GM19463 (cell line): Measurements from ENCODE around the gene SYTL1.

Experiments
- ATAC-seq: cut with Tn5 transposase; IDR thresholded peaks from one replicate; pipeline ENCODE4 v1.9.1; 2021; ENCODE audit warnings: mild to moderate bottlenecking, moderate library complexity; ENCODE audit not compliant: unreplicated experiment

Gene SYTL1

DNA sequence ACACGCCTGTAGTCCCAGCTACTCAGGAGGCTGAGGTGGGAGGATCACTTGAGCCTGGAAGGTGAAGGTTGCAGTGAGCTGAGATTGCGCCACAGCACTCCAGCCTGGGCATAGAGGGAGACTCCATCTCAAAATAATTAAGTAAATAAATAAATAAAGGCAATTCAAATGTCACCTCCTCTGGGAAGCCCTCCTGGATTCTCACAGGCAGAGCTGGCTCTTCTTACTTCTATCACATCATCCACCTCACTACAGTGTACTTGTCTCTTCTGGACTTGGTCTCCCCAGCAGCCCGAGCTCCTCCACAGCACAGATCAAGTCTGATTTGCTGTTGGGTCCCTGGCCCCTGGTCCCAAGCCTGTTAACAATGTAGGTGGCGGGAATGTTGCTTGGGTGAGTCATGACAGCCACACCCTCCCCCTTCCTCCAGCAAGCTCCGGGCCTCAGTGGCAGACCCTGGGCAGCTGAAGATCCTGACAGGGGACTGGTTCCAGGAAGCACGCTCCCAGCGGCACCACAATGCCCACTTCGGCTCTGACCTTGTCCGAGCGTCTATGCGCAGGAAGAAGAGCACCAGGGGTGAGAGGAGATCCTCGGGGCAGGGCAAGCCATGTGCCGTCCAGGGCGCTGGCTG lies 5.3 kb downstream of the SYTL1 start:
- ATAC-seq, result no peak

GRCh38 chr1:27348861-27349783 lies 7.3 kb downstream of the SYTL1 start:
- ATAC-seq, result no peak

DNA sequence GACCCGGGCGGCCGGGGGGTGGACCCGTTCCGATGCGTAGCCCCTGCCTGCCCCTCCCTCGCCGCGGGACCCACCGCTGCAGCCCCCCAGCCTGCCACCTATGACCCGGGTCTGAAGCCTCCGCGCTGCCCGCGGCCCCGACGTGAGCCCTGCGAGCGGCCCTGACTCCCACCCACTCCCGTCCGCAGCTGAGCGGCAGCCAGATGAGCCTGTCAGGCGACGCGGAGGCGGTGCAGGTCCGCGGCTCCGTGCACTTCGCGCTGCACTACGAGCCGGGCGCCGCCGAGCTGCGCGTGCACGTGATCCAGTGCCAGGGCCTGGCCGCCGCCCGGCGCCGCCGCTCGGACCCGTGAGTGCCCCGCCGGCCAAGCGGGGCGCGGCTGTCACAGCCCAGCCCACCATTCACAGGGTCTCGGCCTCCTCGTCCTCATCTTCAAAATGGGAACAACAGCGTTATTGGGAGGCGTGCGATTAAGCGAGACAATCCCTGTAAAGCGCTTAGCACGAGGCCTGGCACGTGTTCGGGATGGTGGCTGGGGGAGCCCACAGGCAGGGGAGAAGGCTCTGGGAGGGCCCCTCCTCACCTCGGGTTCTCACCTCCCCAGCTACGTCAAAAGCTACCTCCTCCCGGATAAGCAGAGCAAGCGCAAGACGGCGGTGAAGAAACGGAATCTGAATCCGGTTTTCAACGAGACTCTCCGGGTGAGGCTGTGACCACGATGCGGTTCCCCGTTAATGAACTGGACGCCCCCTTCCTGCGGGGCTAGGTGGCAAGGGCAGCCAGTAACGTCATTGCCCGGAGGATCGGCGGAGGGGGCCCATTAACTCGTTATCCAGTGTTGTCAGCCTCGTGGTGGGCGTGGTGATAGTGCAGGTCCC lies 8.2 kb downstream of the SYTL1 start:
- no peak for ATAC-seq

GRCh38 chr1:27350663-27351540 lies 9.1 kb downstream of the SYTL1 start:
- ATAC-seq, result no peak

DNA sequence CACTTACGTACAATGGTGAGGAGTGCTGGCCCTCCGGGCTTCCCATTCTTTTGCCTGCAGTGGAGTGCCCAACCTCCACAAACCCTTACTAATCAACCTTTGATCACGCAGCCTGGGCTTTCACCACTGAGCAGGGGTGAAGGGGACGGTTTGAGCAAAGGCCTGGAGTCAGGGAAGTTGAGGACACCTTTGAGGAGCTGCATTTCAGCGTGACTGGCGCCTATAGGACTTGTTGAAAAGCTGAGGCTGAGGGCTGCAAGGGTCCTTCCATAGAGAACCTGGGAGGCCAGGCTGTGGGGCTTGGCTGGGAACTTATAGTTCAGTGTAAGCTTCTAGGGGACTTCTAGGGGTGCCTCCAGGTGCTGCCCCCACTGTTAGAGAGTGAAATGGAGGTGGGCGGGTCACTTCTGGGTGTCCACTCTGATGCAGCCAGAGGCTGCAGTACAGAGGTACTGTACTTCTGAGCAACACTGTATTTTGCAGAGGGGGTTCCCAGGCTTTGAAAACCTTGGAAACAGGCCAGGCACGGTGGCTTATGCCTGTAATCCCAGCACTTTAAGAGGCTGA lies 9.8 kb downstream of the SYTL1 start:
- ATAC-seq, result no peak

GRCh38 chr1:27353166-27353565 lies 11.3 kb downstream of the SYTL1 start:
- ATAC-seq, result no peak

DNA sequence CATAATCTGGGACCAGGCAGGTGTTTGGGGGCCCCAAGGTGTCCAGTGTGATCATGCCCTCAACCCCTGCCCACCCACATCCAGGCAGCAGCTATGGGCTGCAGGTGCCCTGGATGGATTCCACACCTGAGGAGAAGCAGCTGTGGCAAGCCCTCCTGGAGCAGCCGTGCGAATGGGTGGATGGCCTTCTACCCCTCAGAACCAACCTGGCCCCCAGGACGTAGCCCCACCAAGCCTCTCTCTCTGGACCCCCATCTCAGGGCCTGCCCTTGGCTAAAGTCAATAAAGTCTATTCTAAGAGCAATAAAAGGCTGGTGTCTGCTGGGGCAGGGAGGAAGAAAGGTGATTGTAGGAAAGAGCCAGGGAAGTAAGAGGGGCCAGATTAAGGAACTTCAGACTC lies 11.8 kb downstream of the SYTL1 start:
- ATAC-seq, result no peak

DNA sequence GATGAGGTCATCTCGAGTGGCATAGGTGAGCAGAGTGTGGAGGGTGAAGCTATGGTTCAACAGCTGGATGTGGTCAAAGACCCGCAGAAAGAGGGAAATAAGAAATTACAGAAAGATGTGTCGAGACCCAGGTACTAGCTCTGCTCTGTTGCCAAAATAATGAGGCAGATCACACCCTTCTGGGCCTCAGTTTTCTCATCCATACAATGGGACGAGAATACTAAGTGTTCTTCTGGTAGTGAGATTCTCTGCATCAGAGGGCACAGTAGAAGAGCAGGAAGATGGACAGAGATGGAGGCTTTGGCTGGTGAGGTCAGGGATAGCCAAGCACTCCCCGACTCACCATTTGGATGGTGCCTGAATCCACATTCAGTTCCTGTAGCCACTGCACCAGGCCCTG lies 13.9 kb downstream of the SYTL1 start:
- ATAC-seq, result no peak

DNA sequence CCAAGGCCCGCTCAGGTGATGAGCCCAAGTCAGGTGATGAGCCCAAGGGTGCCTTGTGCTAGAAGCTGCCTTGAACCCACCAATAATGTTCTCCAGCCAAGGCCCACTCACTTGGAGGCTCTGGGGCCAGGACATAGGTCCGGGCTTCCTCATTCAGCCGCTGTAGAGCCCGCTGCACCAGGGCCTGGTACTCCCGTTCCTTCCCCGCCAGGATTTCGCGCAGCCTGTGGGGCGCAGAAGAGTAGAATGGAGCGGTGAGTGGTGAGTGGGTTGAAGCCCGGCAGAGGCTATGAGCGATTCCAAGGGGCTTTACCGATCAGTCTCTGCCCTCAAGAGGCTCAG lies 14.4 kb downstream of the SYTL1 start:
- no peak for ATAC-seq

- no peak for ATAC-seq
These were observed 14.9 kb downstream of the SYTL1 start for GRCh38 chr1:27356619-27357280.

- peak; percentile 48 for ATAC-seq
These were observed 15.6 kb downstream of the SYTL1 start for GRCh38 chr1:27357281-27358037.

DNA sequence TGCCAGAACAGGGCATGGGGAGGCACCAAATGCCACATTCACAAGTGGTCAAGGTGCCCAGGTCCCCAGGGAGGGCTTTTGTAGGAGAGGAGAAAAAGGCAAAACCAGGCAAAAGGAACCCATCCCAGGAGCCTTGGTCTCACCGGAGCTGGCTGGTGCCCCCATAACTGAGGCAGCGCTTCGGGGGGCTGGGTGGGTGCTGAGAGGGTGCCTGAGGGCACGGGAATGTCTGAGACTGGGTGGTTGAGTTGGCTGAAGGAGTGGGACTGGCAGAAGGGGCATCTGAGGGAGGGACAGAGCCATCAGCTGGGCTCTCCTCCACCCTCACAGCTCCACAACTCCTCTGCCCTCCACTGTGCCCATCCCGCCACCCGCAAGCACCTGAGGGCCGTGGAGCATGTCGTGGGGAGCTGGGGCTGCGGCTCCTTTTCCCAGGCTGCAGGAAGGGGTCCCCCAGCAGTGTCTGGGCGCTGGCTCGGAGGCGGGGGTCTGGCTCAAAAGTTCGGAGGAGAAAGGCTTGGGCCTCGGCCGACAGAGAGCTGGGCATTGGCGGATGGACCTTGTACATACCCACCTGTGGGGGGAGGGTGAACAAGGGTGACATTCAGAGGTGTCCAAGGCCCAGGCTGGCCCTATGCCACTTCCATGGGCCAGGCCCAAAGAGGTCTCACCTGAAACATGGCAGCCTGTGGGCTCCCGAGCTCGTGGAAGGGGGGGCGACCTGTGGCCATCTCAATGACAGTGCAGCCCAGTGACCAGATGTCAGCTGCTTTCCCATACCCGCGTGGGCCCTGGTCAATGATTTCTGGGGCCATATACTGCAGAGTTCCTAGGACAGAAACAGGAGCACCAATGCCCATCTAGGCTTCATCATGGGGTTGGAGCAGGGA lies 16.5 kb downstream of the SYTL1 start:
- ATAC-seq, result no peak

DNA sequence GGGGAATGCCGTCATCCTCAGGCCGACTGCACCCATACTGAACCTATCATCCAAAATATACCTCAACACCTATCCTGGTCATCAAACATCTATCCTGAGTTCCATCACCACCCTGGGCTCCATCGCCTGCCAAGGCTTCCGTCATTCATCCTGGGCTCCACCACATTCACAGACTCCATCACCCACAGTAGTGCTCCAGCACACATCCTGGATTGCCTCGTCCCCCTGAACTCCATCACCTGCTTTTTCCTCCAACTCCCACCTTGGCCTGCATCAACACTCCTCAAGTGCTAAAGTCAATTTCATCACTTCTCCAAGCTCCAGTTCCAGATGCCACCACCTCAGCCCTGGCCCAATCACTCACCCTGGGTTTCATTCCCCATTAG lies 17.1 kb downstream of the SYTL1 start:
- ATAC-seq, result no peak

DNA sequence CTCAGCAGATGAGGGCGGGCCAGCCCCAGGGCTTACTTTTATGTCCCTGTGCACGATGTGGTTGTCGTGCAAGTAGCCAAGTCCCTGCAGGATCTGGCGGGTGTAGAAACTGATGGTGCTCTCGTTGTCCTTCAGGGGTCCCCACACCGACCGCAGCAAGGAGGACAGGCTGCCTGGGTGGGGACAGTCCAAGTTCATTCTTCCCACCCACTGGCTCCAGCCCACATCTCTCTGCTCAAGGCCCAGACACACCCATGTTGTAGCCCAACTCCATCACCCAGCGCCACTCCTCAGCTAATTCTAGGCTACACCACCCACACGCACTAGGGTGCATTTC lies 18.0 kb downstream of the SYTL1 start:
- no peak for ATAC-seq

GRCh38 chr1:27360159-27361043 lies 18.6 kb downstream of the SYTL1 start:
- no peak for ATAC-seq

GRCh38 chr1:27361044-27361402 lies 19.2 kb downstream of the SYTL1 start:
- ATAC-seq, result no peak

GRCh38 chr1:27361553-27361952 lies 19.7 kb downstream of the SYTL1 start:
- no peak for ATAC-seq
